GM18505 (cell line): ENCODE measurements around the gene GPR4.

Experiments
- ATAC-seq: cut with Tn5 transposase; IDR thresholded peaks from one replicate; pipeline ENCODE4 v1.9.1; 2021; ENCODE audit not compliant: unreplicated experiment
- POLR2A ChIP-seq: IDR thresholded peaks from 4 replicates; pipeline ENCODE4 v1.6.1; 2011; ENCODE audit warnings: borderline replicate concordance; ENCODE audit not compliant: insufficient read depth, insufficient read length; ENCODE audit errors: extremely low read depth

Gene GPR4

DNA sequence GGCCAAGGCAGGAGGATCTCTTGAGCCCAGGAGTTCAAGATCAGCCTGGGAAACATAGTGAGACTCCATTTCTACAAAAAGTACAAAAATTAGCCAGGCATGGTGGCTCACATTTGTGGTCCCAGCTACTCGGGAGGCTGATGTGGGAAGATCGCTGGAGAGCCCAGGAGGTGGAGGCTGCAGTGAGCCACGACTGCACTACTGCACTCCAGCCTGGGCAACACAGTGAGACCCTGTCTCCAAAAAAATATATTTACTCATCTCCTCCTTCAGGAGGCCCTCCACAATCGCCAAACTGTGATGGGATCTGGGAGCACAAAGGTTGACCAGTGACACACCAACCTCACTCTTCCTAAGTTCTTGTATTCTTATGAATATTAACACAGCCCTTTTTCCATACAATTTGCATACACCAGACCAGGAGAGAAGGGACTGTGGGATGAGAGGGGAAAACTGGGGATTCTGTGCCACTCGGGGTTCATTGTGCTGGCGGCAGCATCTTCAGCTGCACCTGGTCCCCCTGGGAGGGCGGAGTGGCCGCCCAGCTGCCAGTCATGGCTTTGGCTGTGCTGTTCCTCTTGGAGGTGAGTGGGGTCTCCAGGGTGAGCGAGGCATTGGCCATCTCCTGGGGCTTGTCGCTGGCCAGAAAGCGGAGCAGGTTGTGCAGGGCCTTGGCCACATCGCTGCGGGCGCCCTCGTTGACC, 11.6 kb downstream of the GPR4 start:
- TF ChIP-seq POLR2A: no peak
- ATAC-seq: no peak

DNA sequence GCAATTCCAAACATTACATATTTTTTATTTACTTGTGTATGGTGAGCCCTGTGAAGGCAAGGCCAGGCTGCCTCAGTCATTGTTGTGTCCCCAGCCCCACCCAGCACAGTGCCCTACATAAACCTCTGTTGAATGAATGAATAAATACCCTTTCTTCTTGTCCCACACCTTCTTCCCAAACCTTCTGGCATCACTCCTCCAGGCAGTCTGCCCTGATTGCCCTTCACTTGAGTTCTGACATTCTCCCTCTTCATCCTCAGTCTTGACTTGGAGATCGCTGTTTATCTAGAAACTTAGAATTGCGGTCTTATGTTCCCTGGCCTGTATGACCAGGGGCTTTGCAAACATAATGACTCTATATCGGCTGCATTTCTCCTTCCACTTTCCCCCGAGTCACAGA, 12.2 kb downstream of the GPR4 start:
- TF ChIP-seq POLR2A: no peak
- no peak for ATAC-seq

DNA sequence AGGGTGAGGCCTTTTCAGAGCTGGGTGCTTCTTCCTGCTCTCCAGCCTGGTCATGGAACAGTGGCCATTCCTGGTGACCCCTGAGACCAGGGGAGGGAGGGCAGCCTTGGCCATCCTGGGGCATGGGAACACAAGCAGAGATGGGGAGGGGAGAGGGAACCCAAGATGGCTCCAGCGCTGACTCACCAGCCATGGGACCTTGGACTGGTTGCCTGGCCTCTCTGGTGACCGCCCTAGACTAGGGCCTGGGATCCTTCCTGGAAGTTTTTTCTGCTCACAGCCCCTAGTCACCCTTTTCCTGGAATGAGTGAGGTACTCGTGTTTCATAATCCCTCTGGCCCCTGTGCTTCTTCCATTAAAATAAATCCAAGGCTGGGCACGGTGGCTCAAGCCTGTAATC, 14.1 kb downstream of the GPR4 start:
- no peak for ATAC-seq
- no peak for TF ChIP-seq POLR2A

DNA sequence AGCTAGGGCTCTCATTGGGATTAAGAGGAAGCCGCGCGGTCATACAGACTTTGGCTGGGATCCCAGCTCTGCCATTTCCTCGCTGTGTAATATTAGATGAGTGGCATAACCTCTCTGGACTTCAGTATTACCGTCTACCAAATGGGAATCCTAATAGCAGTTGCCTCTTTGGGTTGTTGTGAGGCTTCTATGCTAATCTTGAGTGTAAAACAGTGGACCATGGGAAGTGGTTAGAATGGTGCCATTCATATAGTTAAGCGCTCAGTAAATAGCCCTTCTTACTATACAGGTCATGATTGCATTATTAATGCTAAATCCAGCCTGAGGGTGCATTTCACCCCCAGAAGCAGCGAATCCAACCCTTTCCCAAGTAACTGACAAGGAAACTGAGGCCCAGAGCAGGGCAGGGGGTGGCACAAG, 16.8 kb downstream of the GPR4 start:
- ATAC-seq: no peak
- no peak for TF ChIP-seq POLR2A

DNA sequence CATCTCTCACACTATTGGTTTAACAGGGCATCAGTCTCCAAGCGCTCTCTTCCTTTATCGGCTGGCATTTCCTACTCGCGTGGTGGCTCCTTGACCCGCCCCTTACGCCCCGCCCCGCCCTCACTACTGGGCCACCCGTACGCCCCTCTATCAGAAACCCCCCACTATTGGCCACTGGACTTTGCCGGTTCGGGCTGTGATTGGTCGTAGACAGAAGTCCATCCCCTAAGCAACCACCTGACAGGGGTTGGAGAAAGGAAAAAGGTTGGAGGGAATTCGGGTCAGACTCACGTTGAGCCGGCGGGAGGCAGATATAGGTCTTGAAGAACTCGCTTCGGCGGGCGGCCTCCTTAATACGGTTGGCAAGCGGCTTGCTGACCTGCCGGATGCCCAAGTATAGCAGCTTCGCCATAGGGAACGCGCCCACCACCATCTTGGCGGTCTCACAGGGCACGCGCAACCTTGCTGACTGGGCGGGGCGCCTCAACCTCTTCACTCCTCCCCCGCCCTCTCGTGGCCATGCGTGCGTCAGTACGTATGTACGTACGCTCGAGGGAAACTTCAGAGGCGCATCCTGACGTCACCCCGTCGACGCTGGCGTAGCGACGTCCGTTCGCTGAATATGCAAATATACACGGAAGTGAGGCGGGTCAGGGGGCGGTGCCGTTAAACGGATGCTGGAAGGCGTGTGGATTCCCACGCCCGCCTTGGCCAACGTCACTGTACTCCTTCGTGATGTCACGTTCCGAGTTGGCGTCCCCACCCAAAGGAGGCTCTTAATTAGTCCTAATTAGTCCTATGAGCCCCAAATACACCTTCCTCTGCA, 17.5 kb downstream of the GPR4 start, which contains the start of gene OPA3:
TSS of gene OPA3 (minus strand) at position 471 of the 826 bp plus-strand sequence. CDS start at position 433, 38 bp downstream.
- TF ChIP-seq POLR2A: peak; percentile 88
- ATAC-seq: peak; percentile 82

DNA sequence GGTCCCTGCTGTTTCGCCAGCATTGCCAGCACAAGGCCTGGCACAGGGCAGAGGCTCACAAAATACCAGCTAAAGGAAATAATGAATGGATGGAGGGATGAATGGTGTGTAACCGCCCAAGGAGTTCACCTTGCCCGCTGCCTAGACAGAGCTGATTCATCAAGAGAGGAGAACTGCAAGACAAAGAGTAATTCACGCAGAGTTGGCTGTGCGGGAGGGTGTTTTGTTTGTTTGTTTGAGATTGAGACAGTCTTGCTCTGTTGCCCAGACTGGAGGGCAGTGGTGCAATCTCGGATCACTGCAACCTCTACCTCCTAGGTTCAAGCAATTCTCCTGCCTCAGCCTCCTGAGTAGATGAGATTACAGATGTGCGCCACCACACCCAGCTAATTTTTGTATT, 20.4 kb downstream of the GPR4 start:
- ATAC-seq: no peak
- TF ChIP-seq POLR2A: no peak

DNA sequence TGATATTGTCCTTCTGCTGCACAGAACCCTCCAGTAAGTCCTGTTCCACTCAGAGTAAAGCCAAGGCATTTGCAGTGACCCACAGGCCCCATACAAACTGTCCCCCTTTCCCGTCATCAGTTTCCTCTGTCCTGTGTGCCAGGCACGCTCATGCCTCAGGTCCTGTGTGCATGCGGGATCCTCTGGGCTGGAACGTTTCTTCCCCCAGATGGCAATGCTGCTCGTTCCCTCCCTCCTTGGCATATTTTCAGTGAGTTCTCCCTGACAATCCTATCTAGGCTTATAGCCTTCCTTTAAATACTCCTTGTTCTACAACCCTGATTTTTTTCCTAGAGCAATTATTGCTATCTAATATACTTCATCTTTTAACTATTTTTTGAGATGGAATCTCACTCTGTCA, 23.2 kb downstream of the GPR4 start:
- TF ChIP-seq POLR2A: no peak
- no peak for ATAC-seq

DNA sequence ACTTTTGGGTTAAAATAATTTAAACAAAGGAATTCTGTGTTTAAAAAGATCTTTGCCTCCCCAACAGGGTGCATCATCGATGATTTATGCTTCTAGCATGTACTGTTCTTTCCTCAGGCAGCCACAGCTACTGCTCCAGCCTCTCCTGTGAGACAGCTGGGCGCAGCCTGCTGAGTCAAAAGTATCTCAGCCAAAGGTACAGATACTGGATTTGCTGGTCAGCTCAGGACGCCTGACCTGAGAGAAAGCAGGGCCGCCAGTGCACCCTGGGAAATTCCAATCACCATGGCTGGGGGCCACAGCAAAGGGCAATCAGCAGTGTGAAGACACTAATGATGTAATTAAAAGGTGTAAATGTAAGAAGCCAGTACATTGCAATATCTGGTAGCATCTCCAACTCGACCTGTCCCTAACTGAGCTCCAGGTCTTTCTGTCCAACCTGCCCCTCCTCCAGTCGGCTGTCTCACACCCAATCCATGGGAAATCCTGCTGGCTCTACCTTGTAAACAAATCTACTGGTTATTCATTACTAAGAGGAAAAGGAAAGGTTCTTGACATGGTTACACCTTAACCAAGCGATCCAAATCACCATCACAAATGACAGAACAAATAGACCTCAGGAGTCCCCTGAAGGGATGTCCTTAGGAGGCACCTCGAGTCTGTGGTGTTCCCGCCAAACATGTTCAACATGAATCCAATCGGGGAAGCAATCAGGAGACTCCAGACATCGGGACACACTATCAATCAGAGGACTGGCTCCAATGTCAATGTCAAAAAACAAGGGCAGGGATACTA, 24.7 kb downstream of the GPR4 start:
- TF ChIP-seq POLR2A: no peak
- no peak for ATAC-seq

DNA sequence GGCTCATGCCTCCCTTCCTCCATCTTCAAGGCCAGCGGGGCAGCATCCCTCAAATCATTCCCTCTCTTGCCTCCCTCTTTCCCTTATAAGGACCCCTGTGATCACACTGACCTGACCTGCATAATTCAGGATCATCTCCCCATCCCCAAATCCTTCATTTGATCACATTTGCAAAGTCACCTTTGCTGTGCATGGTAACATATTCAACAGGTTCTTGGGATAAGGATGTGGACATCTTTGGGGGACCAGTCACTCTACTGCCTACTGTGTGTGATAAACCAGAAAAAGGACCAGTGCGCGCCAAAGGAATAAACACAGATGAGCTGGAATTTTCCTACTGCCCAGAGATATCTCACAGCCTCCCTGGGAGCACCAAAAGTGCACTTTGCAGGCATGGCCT, 25.3 kb downstream of the GPR4 start:
- ATAC-seq: no peak
- no peak for TF ChIP-seq POLR2A

DNA sequence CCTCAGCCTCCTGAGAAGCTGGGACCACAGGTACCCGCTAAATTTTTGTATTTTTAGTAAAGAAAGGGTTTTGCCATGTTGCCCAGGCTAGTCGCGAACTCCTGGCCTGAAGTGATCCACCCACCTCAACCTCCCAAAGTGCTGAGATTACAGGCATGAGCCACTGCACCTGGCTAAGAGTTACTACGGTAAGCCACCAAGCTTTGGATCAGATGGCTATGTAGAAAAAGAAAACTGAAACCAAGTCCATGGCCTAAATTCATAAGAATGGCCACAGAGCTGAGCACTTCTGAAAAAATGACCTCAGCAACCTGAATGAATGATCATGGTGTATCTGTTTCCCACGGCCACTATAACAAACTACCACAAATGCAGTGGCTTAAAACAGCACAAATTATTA, 26.8 kb downstream of the GPR4 start:
- ATAC-seq: no peak
- TF ChIP-seq POLR2A: no peak

DNA sequence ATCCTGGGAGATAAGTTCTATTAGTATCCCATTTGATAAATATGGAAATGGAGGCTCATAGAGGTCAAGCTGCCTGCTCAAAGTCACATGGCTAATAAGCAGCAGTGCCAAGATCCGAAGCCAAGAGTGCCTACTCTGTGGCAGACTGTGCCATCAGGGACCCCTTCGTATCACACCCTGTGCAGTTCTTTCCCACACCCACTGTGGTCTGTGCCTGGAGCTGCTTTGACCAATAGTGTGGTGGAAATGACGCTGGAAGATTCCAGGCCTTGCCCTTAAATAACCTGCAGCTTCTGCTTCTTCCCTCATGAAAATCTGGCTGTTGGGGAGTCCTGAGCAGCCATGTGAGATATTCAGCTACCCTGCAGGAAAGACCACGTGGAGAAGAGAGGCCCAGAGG, 27.5 kb downstream of the GPR4 start:
- no peak for ATAC-seq
- TF ChIP-seq POLR2A: no peak

DNA sequence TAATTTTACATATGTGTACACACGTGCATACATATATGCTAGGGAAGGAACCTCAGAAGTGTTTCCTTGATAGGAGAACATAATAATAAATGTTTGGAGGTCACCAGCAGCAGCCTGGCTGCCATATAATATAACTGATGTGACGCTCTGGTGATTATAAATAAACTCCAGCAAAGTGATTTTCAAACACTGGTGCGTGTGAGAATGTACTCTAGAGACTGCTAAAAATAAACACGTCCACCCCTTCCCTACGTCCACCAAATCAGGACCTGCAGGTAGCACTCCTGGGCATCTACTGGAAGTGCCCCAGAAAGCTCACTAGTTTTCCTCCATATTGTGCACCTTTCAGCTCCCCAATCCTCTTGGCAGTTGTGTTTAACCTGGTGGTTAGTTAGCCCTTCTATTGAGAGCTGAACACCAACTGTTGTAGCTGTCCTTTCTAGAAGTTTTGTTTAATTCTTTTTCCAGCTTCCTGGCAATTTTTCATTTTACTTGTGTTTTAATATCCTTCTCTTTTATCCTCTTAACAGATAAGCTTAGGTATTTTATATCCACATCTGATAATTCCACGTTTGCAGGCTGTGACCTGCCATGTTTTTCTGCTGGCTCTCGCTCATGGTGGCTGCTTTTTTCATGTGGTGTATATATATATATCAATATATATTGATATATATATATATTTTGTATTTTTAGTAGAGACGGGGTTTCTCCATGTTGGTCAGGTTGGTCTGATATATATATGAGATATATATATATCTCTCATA, 30.4 kb downstream of the GPR4 start:
- no peak for ATAC-seq
- no peak for TF ChIP-seq POLR2A
